ENCODE results near the gene PTPN14.

Gene PTPN14

DNA sequence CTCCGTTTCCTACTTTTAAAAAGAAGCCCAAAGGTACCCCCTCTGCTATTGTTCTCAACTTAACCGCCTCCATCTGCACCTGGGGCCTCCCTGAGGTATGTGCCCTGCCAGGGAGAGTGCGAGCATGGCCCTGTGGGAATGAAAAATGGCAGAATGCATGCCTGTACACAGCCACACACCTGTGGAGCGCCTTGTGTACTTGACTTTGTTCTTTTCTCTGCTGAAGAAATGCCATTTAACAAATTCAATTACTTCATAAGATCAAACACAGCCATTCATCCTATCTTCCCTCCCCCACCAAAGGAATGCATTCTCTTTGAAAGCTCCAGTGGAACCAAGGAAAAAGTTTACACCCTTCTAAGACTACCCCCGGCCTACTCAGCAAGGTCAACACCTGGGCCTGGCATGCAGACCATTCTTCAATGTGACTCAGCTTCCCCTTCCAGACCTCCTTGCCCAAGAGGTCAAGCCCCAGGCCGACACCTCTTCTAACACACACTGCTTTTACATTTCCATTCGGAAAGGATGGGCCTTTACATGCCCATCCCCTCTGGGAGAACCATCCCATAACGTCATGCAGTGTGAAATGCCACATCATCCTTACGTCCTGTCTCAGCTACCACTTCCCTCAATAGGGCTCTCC lies 146.7 kb downstream of the PTPN14 start:
- DNase-seq (ENCODE audit: low spot score), result no peak
- TF ChIP-seq, protein P1, sequence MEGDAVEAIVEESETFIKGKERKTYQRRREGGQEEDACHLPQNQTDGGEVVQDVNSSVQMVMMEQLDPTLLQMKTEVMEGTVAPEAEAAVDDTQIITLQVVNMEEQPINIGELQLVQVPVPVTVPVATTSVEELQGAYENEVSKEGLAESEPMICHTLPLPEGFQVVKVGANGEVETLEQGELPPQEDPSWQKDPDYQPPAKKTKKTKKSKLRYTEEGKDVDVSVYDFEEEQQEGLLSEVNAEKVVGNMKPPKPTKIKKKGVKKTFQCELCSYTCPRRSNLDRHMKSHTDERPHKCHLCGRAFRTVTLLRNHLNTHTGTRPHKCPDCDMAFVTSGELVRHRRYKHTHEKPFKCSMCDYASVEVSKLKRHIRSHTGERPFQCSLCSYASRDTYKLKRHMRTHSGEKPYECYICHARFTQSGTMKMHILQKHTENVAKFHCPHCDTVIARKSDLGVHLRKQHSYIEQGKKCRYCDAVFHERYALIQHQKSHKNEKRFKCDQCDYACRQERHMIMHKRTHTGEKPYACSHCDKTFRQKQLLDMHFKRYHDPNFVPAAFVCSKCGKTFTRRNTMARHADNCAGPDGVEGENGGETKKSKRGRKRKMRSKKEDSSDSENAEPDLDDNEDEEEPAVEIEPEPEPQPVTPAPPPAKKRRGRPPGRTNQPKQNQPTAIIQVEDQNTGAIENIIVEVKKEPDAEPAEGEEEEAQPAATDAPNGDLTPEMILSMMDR (IDR thresholded peaks at IDR 0.05; ENCODE audit: borderline replicate concordance, control extremely low read depth, extremely low read depth, insufficient read depth, missing control alignments), result no peak
- in situ Hi-C loops (cut with MboI; ENCODE audit: low sequenced_read_pairs, unreplicated experiment), result no loop called here

DNA sequence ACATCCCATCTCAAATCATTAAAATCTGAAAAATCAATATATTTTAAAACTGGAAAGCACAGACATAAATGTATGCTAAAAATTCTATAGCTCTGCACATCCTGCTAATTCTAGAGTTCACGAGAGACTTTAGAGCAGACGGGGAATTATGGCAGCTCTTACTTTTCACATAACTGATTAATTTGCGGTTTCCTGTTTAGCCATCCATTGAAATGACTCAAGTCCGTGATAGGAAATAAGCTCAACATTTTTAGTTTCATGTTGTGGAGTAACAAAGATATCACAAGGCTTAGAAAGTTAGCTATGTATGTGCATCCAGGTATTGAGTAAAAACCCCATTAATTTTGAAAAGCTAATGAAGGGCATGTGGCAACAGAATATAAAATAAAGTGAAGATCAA lies 147.2 kb downstream of the PTPN14 start:
- no peak for DNase-seq (ENCODE audit: low spot score)
- in situ Hi-C loops (cut with MboI; ENCODE audit: low sequenced_read_pairs, unreplicated experiment), result no loop called here
- TF ChIP-seq, protein P1 (IDR thresholded peaks at IDR 0.05; ENCODE audit: borderline replicate concordance, control extremely low read depth, extremely low read depth, insufficient read depth, missing control alignments), result no peak

DNA sequence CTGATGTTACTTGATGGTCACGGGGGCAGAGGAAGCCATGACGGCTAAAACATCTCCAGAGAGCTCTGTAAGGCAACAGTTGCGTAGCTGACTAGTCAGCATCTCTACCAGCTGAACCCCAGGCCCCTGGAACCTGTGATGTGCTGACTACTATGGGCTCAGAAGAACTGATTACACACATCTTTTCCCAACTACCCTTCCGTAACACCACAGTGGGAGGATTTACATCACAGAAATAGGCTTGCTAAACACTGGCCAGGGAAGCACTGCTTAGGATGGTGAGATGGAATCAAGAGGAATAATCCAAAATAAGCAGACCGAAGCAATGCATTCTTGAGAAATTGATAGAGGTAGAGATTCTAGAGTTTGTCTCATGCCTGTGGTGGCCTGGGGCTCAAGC lies 148.0 kb downstream of the PTPN14 start:
- TF ChIP-seq, protein P1 (IDR thresholded peaks at IDR 0.05; ENCODE audit: borderline replicate concordance, control extremely low read depth, extremely low read depth, insufficient read depth, missing control alignments), result no peak
- in situ Hi-C loops (cut with MboI; ENCODE audit: low sequenced_read_pairs, unreplicated experiment), result no loop called here
- no peak for DNase-seq (ENCODE audit: low spot score)

DNA sequence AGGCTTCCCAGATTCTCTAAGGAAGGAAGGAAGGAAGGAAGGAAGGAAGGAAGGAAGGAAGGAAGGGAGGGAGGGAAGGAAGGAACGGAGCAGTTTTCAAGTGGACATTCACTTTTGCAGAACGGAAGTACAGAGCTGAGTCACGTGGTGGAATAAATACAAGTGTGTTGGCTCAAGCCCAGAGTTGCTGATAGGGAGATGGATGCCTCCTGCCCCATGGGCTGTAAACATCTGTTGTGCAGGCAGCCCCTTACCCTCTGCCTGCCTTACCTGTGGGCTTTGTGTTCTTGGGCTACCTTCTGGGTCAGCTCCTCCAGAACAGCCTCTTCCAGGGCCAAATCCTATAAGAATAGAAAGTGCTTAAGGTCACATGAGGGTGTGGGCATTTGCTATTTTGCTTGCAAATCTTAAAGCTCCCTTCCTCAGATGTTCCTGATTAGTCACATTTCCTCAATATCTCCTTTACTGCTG lies 148.8 kb downstream of the PTPN14 start:
- TF ChIP-seq, protein P1 (IDR thresholded peaks at IDR 0.05; ENCODE audit: borderline replicate concordance, control extremely low read depth, extremely low read depth, insufficient read depth, missing control alignments), result no peak
- no peak for DNase-seq (ENCODE audit: low spot score)
- in situ Hi-C loops (cut with MboI; ENCODE audit: low sequenced_read_pairs, unreplicated experiment), result no loop called here

DNA sequence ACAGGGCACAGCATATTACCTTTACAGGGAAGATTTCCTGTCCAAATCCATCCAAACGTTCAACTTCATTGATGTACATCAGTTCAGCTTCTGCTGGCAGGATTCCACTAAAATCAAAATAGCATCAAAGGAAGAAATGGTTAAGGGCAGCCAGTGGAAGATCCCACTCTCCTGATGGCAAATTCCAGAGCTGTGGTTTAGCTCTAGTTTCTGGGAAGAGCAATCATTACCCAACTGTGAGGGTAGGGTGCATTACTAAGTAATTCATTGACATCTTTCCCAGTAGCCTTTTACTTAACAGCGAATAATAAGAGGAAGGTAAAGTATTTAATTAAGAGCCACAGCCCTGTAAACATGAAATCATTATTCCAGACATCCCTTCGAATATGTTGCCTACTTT lies 149.7 kb downstream of the PTPN14 start:
- no peak for DNase-seq (ENCODE audit: low spot score)
- in situ Hi-C loops (cut with MboI; ENCODE audit: low sequenced_read_pairs, unreplicated experiment), result no loop called here
- TF ChIP-seq, protein P1 (IDR thresholded peaks at IDR 0.05; ENCODE audit: borderline replicate concordance, control extremely low read depth, extremely low read depth, insufficient read depth, missing control alignments), result no peak

DNA sequence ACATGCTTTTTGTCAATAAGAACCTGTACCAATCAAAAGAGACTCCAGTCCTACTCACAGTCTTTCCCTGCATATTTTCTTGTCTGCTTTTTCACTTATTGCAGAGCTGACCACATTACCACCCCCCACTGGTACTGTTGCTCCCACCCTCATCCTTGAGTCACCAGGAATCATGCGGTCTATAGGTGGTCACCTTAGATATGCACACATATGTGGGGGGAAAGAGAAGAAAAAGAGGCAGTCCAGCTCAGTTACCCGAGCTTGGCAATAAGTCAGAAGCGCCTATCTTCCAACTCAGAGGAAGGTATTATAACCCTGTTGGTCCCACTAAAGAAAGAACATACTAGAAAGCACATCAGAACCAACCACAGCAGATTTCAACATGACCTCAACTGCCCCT lies 151.3 kb downstream of the PTPN14 start:
- TF ChIP-seq, protein P1 (IDR thresholded peaks at IDR 0.05; ENCODE audit: borderline replicate concordance, control extremely low read depth, extremely low read depth, insufficient read depth, missing control alignments), result no peak
- in situ Hi-C loops (cut with MboI; ENCODE audit: low sequenced_read_pairs, unreplicated experiment), result no loop called here
- no peak for DNase-seq (ENCODE audit: low spot score)
